SK-N-SH treated with all-trans-retinoic acid at 6 μM for 48 hours (cell line): ENCODE results near the gene GABBR2.

Experiments used
- ATAC-seq: fragments of 200-7000 bp; cut with Tn5 transposase; 3 replicates; pipeline ENCODE4 v1.9.1; 2020; ENCODE audit warnings: mild to moderate bottlenecking, moderate library complexity
- BACH2 ChIP-seq: fragments of 250-450 bp; sonication (Bioruptor Pico); IDR thresholded peaks from 2 replicates; pipeline ENCODE4 v1.9.0; 2021; ENCODE audit warnings: mild to moderate bottlenecking, borderline replicate concordance
- CSDC2 ChIP-seq: fragments of 250-450 bp; sonication (Bioruptor Pico); IDR thresholded peaks from 2 replicates; pipeline ENCODE4 v1.5.0; 2020; ENCODE audit warnings: mild to moderate bottlenecking, moderate library complexity
- CSRNP3 ChIP-seq: fragments of 250-450 bp; sonication (Bioruptor Pico); IDR thresholded peaks from 2 replicates; pipeline ENCODE4 v1.5.1; 2021; ENCODE audit warnings: mild to moderate bottlenecking, moderate library complexity
- GLIS3 ChIP-seq: fragments of 250-450 bp; sonication (Bioruptor Pico); IDR thresholded peaks from 2 replicates; pipeline ENCODE4 v1.5.0; 2020; ENCODE audit warnings: mild to moderate bottlenecking, moderate library complexity
- ISL1 ChIP-seq: fragments of 250-450 bp; sonication (Bioruptor Pico); IDR thresholded peaks from 2 replicates; pipeline ENCODE4 v2.1.2; 2022; ENCODE audit warnings: mild to moderate bottlenecking, moderate library complexity
- OSR1 ChIP-seq: fragments of 250-450 bp; sonication (Bioruptor Pico); IDR thresholded peaks from 2 replicates; pipeline ENCODE4 v1.8.0; 2022; ENCODE audit warnings: moderate library complexity, mild to moderate bottlenecking, inconsistent platforms
- PPARA ChIP-seq: fragments of 250-450 bp; sonication (Bioruptor Pico); IDR thresholded peaks from 2 replicates; pipeline ENCODE4 v1.5.0; 2020; ENCODE audit warnings: mild to moderate bottlenecking, borderline replicate concordance
- RARB ChIP-seq: fragments of 250-450 bp; sonication (Bioruptor Pico); IDR thresholded peaks from 2 replicates; pipeline ENCODE4 v1.8.0; 2021; ENCODE audit warnings: mild to moderate bottlenecking, moderate library complexity
- SNAI2 ChIP-seq: fragments of 250-450 bp; sonication (Bioruptor Pico); IDR thresholded peaks from 2 replicates; pipeline ENCODE4 v1.5.0; 2020; ENCODE audit warnings: mild to moderate bottlenecking, moderate library complexity
- TCF4 ChIP-seq: fragments of 250-450 bp; sonication (Bioruptor Pico); IDR thresholded peaks from 2 replicates; pipeline ENCODE4 v1.8.0; 2021; ENCODE audit warnings: mild to moderate bottlenecking, moderate library complexity, borderline replicate concordance
- TOX ChIP-seq: fragments of 250-450 bp; sonication (Bioruptor Pico); IDR thresholded peaks from 2 replicates; pipeline ENCODE4 v1.8.0; 2021; ENCODE audit warnings: mild to moderate bottlenecking, moderate library complexity, borderline replicate concordance
- ZC3H10 ChIP-seq: fragments of 250-450 bp; sonication (Bioruptor Pico); IDR thresholded peaks from 2 replicates; pipeline ENCODE4 v1.5.1; 2021; ENCODE audit warnings: mild to moderate bottlenecking, moderate library complexity
- ZFP3 ChIP-seq: fragments of 250-450 bp; sonication (Bioruptor Pico); IDR thresholded peaks from 2 replicates; pipeline ENCODE4 v1.5.0; 2020; ENCODE audit warnings: mild to moderate bottlenecking, moderate library complexity
- ZFP30 ChIP-seq: fragments of 450-650 bp; formaldehyde crosslinking; IDR thresholded peaks from 2 replicates; pipeline ENCODE4 v1.5.0; 2022; ENCODE audit warnings: mild to moderate bottlenecking, moderate library complexity
- ZNF70 ChIP-seq: fragments of 450-650 bp; formaldehyde crosslinking; IDR thresholded peaks from 2 replicates; pipeline ENCODE4 v1.5.0; 2020; ENCODE audit warnings: mild to moderate bottlenecking, moderate library complexity
- TF ChIP-seq, protein P1 (sequence below): fragments of 250-450 bp; sonication (Bioruptor Pico); IDR thresholded peaks from 2 replicates; pipeline ENCODE4 v1.5.1; 2020; ENCODE audit warnings: low read depth, mild to moderate bottlenecking, moderate library complexity
- TF ChIP-seq, protein P2 (sequence below): fragments of 250-450 bp; sonication (Bioruptor Pico); IDR thresholded peaks from 2 replicates; pipeline ENCODE4 v1.8.0; 2020; ENCODE audit warnings: mild to moderate bottlenecking, moderate library complexity, borderline replicate concordance
- TF ChIP-seq, protein P3 (sequence below): fragments of 250-450 bp; sonication (Bioruptor Pico); IDR thresholded peaks from 2 replicates; pipeline ENCODE4 v1.8.0; 2021; ENCODE audit warnings: low read depth, mild to moderate bottlenecking, moderate library complexity, borderline replicate concordance
- TF ChIP-seq, protein P4 (sequence below): fragments of 250-450 bp; sonication (Bioruptor Pico); IDR thresholded peaks from 2 replicates; pipeline ENCODE4 v1.5.0; 2020; ENCODE audit warnings: mild to moderate bottlenecking, moderate library complexity

The GABBR2 gene

GRCh38 chr9:98482226-98482625, 226.5 kb downstream of the GABBR2 start:
- no peak for ATAC-seq

GRCh38 chr9:98481676-98482075, 227.1 kb downstream of the GABBR2 start:
- TF ChIP-seq PPARA (CRISPR knock-in tag) (no peak), CSRNP3 (CRISPR knock-in tag) (no peak), TOX (CRISPR knock-in tag) (no peak), BACH2 (CRISPR knock-in tag) (no peak), SNAI2 (CRISPR knock-in tag) (no peak)
- TF ChIP-seq, protein P1, sequence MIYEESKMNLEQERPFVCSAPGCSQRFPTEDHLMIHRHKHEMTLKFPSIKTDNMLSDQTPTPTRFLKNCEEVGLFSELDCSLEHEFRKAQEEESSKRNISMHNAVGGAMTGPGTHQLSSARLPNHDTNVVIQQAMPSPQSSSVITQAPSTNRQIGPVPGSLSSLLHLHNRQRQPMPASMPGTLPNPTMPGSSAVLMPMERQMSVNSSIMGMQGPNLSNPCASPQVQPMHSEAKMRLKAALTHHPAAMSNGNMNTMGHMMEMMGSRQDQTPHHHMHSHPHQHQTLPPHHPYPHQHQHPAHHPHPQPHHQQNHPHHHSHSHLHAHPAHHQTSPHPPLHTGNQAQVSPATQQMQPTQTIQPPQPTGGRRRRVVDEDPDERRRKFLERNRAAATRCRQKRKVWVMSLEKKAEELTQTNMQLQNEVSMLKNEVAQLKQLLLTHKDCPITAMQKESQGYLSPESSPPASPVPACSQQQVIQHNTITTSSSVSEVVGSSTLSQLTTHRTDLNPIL (CRISPR knock-in tag), result no peak
- no peak for ATAC-seq

More at GRCh38 chr9:98482226-98482625, 226.5 kb downstream of the GABBR2 start:
- TF ChIP-seq ZFP30 (CRISPR knock-in tag) (no peak), BACH2 (CRISPR knock-in tag) (no peak), CSDC2 (CRISPR knock-in tag) (no peak), ZNF70 (CRISPR knock-in tag) (no peak), PPARA (CRISPR knock-in tag) (no peak), ZC3H10 (CRISPR knock-in tag) (no peak), ISL1 (no peak), GLIS3 (no peak), ZFP3 (CRISPR knock-in tag) (no peak), TOX (CRISPR knock-in tag) (no peak), SNAI2 (CRISPR knock-in tag) (no peak), OSR1 (no peak), TCF4 (CRISPR knock-in tag) (no peak), RARB (CRISPR knock-in tag) (no peak)
- TF ChIP-seq, protein P2, sequence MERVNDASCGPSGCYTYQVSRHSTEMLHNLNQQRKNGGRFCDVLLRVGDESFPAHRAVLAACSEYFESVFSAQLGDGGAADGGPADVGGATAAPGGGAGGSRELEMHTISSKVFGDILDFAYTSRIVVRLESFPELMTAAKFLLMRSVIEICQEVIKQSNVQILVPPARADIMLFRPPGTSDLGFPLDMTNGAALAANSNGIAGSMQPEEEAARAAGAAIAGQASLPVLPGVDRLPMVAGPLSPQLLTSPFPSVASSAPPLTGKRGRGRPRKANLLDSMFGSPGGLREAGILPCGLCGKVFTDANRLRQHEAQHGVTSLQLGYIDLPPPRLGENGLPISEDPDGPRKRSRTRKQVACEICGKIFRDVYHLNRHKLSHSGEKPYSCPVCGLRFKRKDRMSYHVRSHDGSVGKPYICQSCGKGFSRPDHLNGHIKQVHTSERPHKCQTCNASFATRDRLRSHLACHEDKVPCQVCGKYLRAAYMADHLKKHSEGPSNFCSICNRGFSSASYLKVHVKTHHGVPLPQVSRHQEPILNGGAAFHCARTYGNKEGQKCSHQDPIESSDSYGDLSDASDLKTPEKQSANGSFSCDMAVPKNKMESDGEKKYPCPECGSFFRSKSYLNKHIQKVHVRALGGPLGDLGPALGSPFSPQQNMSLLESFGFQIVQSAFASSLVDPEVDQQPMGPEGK, result no peak
- TF ChIP-seq, protein P3, sequence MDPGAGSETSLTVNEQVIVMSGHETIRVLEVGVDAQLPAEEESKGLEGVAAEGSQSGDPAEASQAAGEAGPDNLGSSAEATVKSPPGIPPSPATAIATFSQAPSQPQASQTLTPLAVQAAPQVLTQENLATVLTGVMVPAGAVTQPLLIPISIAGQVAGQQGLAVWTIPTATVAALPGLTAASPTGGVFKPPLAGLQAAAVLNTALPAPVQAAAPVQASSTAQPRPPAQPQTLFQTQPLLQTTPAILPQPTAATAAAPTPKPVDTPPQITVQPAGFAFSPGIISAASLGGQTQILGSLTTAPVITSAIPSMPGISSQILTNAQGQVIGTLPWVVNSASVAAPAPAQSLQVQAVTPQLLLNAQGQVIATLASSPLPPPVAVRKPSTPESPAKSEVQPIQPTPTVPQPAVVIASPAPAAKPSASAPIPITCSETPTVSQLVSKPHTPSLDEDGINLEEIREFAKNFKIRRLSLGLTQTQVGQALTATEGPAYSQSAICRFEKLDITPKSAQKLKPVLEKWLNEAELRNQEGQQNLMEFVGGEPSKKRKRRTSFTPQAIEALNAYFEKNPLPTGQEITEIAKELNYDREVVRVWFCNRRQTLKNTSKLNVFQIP (CRISPR knock-in tag), result no peak
- TF ChIP-seq, protein P4, sequence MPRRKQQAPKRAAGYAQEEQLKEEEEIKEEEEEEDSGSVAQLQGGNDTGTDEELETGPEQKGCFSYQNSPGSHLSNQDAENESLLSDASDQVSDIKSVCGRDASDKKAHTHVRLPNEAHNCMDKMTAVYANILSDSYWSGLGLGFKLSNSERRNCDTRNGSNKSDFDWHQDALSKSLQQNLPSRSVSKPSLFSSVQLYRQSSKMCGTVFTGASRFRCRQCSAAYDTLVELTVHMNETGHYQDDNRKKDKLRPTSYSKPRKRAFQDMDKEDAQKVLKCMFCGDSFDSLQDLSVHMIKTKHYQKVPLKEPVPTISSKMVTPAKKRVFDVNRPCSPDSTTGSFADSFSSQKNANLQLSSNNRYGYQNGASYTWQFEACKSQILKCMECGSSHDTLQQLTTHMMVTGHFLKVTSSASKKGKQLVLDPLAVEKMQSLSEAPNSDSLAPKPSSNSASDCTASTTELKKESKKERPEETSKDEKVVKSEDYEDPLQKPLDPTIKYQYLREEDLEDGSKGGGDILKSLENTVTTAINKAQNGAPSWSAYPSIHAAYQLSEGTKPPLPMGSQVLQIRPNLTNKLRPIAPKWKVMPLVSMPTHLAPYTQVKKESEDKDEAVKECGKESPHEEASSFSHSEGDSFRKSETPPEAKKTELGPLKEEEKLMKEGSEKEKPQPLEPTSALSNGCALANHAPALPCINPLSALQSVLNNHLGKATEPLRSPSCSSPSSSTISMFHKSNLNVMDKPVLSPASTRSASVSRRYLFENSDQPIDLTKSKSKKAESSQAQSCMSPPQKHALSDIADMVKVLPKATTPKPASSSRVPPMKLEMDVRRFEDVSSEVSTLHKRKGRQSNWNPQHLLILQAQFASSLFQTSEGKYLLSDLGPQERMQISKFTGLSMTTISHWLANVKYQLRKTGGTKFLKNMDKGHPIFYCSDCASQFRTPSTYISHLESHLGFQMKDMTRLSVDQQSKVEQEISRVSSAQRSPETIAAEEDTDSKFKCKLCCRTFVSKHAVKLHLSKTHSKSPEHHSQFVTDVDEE, result no peak
- TF ChIP-seq, protein P1 (CRISPR knock-in tag), result no peak
